Fibroblast of skin of back (primary cell): ENCODE data around the gene EHBP1L1. TPM values are rescaled to one million over a fixed set of nuclear protein-coding genes. Genes with fewer than 3 reads are reported as not detected.
A peak's percentile ranks its signal among the peaks of the same experiment; 100 is the strongest.

ENCODE experiments used
- DNase-seq: peaks from one replicate; pipeline ENCODE4 v3.0.0-alpha.2; 2013
- polyA plus RNA-seq, 2 experiments: library from polyadenylated mRNA; unstranded; fragments of 120-200 nt; gene quantifications; one replicate each; pipeline ENCODE4 v1.2.1, GENCODE V29; 2013; ENCODE audit not compliant: insufficient read length in 2 of 2

EHBP1L1 gene
- polyA plus RNA-seq (2013, experiment 1 of 2; ENCODE audit: insufficient read length) = 79.7 TPM
- 64.8 TPM for polyA plus RNA-seq (2013, experiment 2 of 2; ENCODE audit: insufficient read length)

DNA sequence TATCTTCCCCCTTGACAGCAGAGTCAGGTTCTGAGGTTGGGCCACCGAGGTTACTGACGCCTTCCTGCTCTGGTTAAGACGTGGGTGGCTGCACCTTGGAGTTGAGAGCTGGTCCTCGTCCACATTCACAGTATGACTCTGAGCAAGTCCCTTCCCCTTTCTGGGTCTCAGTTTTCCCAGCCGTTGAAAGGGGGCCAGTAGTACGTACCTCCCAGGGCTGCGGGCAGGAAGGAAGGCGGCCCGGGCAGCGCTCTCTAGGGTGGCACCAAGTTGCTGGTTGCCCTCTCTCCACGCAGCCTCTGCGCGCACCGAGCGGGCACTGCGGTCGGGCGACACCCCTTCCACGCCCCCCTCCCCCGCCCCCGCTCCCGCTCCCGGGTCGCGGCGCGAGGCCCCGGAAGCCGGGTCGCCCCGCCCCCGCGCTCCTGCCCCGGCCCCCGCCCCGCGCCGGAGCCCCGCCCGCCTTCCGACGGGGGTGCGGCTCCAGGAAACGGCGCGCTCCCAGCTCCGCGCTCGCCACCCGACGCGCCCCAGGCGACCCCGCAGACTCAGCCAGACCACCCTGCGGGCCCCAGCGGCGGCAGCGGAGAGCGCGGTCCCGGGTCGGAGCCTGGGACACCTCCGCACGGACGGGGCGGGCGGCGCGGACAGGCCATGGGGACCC is at the start of gene EHBP1L1:
Gene EHBP1L1, plus strand, starts transcription at position 486 of the 664 bp plus-strand sequence. CDS start 250 bp downstream, outside the sequence.
- peak; percentile 55 for DNase-seq

DNA sequence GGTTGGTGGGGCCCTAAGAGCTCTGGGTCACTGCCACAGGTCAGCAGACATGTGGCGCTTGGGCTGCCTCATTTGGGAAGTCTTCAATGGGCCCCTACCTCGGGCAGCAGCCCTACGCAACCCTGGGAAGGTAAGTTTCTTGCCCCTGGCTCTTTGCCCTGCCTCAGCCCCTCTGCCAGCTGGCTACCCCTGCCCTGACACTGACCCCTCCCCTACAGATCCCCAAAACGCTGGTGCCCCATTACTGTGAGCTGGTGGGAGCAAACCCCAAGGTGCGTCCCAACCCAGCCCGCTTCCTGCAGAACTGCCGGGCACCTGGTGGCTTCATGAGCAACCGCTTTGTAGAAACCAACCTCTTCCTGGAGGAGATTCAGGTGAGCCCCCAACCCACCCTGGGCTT is 49.1 kb upstream of the EHBP1L1 start:
- no peak for DNase-seq

DNA sequence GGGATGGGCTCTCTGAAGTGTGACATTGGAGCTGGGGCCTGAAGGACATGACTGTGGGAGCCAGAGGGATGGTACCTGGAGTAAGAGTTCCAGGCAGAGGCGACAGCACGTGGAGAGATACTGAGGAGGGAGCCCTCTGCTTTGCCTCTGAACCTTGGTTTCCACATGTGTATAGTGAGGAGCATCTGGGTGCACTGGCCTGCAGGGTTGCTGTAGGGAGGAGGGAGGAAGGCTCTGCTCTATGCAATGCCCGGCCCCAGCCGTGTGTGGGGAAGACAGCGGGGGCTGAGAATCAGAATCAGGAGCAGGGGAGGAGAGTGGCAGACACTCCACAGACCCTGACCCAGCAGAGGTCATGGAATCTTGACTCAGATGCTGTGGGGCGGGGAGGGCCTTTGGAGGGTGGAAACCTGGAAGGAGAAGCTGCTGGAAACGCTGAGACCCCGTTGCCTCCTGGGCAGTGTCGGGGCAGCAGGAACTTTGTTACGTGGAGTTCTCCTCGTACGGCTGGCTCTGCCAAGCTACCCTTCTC is 47.0 kb upstream of the EHBP1L1 start:
- DNase-seq = no peak

DNA sequence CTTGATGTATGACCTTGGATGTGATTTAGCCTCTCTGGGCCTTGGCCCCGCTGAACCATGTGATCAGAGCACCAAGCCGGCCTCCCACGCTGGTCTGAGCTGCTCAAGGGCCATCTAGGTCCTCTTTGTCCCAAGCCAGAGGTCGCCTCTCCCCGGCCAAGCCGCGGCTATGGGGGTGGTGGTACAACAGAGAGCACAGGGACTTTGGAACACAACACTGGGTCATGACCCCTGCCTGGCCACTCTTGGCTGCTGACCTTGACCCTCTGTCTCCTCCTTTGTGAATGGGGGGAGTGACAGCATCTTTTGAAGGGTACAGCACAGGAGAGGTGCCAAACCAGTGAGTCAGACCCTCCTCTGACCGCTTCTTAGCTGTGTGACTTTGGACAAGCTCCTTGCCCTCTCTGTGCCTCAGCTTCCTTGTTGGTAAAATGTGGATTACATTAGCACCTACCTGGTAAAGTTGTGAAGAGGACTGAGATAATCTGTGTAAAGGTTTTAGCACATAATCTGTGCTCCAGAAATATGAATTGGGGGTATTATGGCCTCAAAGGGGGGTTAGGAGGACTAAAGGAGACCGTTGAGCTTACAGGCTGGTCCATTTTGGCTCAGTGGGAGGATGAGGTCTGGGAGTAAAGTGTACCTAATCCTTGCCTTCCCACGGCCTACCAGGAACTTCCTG is 46.2 kb upstream of the EHBP1L1 start:
- DNase-seq = no peak

DNA sequence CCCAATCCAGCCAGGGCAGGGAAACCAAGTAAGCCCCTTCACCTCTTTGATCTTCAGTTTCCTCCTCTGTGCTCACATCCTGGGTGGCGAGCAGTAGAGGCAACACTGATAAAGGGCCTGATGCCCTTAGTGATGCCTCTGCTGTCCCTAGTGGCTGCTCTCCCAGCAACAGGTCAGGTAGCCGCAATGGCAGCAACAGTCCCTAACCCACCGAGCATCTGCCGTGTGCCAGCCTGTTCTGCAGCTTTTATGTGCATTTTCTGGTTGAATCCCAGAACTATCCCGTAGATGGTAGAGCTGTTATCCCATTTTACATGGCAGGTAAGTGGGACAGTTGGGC is 45.7 kb upstream of the EHBP1L1 start:
- no peak for DNase-seq

DNA sequence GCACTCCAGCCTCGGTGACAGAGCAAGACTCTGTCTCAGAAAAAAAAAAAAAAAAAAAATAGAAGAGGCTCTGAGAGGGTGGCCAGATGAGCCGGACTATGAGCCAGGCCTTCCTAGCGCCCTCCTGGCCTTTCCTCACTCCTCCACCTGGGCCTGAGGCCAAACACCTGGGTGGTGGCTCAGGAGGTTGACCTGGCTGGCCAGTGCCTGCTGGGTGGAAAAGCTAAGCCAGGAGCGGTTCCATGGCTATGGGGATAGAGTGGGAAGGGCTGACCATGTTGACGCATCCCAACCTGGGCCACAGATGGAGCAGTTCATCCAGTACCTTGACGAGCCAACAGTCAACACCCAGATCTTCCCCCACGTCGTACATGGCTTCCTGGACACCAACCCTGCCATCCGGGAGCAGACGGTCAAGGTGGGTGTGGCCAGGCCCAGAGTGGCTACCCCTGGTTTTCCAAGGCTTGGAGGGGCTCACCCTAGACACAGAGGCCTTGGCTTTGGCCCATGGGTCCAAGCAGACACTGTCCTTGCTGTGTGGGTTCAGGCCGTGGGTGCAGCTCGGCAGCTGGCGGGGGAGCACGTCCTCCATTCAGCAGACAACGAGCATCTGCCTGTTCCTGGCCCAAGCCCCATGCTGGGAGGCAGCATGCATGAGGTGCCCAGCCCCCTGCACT is 43.3 kb upstream of the EHBP1L1 start:
- DNase-seq = no peak

DNA sequence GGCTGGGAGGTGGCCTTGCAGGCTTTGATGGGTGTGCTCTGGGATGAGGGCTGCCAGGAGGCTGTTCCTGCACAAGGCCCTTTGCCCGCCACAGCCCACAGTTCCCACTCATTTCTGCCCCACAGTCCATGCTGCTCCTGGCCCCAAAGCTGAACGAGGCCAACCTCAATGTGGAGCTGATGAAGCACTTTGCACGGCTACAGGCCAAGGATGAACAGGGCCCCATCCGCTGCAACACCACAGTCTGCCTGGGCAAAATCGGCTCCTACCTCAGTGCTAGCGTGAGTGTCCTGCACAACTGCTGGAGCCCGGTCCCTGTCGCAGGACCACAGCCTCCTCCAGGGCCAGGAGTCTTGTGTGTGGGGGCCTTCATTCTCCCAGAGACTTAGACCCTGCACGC is 40.8 kb upstream of the EHBP1L1 start:
- no peak for DNase-seq

DNA sequence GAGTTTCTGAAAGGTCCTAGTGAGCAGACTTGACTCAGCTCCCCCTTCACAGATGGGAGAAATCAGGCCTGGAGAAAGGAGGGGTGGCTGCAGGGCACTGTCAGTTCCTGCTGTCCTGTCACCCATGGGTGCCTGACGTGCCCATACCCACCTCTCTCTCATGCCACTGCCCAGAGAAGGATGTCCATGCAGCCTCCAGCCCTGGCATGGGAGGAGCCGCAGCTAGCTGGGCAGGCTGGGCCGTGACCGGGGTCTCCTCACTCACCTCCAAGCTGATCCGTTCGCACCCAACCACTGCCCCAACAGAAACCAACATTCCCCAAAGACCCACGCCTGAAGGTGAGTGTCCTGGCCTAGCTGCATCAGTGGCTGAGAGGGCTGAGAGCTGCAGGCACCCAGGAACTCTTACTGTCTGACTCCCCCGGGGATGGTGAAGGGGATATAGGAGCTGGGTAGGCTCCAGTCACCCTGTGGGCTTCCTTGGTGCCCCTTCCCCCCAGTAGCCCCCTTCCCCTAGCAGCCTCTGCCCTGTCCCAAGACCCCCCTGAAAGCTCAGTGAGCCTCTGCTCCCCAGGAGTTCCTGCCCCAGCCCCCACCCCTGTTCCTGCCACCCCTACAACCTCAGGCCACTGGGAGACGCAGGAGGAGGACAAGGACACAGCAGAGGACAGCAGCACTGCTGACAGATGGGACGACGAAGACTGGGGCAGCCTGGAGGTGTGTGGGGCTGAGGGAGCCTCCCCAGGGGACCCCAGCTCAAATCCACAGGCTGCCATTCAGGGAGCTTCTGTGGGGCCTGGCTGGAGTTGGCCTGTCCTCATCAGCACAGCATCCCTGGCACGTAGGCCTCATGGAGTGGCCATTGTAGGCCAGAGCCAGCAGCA is 39.2 kb upstream of the EHBP1L1 start:
- no peak for DNase-seq

DNA sequence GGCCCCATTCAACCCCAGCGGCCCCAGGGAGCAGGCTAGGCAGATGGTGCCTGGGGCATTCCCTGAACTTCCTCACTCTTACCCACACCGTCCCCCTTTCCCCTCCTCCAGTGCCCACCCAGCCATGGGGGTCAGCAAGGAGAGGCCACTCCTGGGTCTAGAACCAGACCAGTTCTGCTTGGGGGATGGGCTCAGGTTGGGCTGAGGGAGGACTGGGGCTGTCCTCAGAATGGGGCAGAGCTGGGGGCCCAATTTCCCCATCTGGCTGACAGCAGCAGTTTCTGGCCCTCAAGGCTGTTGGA is 38.6 kb upstream of the EHBP1L1 start:
- DNase-seq = no peak

DNA sequence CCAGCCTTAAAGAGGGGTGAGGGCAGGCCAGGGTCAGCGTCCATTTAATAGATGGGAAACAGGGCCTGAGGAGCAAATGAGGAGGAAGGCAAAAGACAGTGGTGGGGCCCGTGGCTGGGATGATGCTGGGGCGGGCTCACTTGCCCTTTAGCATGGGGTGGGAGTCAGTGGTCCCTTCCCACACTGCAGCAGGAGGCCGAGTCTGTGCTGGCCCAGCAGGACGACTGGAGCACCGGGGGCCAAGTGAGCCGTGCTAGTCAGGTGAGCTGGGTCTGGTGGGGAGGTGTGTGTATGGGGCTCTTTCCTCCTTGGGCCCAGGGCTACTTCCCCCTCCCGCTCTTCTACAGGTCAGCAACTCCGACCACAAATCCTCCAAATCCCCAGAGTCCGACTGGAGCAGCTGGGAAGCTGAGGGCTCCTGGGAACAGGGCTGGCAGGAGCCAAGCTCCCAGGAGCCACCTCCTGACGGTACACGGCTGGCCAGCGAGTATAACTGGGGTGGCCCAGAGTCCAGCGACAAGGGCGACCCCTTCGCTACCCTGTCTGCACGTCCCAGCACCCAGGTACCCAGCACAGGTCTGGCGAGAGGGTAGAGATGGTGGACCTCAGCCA is 38.1 kb upstream of the EHBP1L1 start:
- DNase-seq = no peak

DNA sequence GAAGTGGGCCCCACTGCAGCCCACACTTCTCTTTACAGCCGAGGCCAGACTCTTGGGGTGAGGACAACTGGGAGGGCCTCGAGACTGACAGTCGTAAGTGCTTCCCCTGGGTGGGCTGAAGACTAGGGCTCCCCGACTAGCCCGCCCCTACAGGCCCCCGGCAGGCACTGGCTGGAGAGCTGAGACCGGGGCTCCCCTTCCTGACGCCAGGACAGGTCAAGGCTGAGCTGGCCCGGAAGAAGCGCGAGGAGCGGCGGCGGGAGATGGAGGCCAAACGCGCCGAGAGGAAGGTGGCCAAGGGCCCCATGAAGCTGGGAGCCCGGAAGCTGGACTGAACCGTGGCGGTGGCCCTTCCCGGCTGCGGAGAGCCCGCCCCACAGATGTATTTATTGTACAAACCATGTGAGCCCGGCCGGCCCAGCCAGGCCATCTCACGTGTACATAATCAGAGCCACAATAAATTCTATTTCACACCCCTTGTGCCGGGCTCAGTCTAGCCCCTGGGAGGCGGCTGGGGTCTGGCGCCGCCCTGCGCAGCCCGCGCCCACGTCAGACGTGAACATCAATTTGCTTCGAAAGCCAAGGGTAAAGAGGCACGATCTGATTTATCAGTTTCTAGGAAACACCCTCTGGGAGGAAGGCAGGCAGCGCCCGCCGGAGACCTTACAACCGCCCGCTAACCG is 37.5 kb upstream of the EHBP1L1 start:
- DNase-seq = no peak

DNA sequence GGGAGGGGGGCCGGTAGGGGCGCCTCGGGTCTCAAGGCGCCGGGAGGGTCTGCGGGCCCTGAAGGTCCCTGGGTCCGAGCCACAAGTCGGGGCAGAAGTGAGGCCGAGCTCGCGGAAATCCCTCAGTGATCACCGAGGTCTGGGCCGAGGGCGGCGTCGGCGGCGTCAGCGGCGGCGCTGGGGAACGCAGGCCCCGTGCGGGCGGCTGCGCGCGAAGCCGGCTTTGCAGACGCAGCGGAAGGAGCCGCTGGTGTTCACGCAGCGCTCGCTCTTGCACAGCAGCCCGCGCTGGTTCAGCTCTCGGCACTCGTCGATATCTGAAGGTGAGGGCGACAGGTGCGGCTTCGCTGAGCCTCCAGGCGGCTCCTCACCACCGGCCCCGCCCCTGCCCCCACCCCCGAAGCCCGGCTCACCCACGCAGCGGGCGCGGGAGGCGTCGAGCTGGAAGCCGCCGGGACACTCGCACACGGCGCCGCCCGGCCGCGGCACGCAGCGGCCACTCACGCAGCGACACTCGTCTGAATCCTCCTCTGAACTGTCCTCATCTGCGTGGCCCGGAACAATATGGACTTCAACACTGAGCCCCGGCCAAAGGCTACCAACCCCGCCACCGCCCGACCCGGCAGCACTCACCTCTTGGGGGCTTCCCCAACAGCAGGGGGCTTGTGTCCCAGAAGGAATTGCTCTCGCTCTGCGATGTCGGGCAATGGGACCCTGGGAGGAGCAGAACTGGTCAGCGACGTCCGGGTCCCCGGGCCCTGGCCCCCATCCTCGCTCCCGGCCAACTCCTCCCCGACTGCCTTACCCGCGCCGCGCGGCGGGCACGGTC is 36.7 kb upstream of the EHBP1L1 start:
- no peak for DNase-seq

DNA sequence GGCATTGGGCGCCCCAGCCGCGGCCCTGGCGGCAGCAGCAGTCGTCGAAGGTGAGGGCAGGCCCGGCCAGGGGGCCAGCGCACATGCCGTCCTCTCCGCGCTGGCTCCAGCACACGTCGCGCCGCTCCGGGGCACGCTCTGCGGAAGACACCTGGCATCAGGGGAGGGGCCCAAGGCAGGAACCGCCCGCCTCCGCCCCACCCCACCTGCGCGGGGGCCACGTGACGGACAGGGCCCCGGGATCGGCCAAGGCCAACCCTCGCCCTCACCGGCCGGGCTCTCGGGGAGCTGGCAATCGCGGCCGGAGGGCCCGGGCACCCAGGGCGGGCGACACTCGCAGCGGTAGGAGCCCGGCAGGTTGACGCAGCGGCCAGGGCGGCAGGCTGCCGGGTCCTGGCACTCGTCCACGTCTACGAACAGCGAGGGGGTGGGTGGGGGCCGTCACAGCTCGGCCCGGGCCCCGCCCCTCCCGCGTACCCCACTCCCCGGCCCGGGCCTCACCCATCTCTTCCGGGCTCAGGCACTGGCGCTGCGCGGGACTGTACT is 36.0 kb upstream of the EHBP1L1 start:
- DNase-seq = no peak

DNA sequence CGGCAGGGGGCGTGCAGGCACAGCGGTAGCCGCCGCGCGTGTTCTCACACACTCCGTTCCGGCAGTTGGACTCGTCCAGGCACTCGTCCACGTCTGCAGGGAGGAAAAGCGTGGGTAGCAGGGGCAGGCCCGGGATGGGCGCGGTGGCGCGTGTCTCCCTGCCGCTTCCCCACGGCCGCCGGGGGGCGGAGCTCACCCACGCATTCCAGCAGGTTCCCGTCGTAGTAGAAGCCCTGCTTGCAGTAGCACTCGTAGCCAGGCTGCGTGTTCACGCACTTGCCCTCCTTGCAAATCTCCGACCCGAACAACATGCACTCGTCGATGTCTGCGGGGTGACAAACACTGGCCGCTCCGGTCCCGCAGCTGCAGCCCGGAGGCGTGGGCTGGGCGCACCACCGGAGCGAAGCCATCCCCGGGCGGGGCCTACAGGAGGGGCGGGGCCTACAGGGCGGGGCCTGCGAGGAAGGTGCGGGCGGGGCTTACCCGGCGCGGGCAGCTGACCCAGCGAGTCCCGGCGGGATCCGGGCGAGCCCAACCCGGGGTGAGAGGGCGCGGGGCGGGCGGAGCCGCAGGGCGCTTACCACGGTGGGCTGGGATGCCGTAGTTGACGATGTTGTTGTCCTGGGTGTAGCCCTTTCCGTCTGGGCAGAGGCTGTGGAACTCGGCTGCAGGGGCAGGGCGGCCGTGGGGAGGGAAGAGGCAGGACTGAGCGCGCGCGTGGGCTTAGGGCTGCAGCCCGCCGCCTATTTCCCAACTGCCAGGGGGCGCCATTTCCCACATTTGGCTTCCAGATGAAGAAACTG is 35.4 kb upstream of the EHBP1L1 start:
- peak; percentile 84 for DNase-seq

DNA sequence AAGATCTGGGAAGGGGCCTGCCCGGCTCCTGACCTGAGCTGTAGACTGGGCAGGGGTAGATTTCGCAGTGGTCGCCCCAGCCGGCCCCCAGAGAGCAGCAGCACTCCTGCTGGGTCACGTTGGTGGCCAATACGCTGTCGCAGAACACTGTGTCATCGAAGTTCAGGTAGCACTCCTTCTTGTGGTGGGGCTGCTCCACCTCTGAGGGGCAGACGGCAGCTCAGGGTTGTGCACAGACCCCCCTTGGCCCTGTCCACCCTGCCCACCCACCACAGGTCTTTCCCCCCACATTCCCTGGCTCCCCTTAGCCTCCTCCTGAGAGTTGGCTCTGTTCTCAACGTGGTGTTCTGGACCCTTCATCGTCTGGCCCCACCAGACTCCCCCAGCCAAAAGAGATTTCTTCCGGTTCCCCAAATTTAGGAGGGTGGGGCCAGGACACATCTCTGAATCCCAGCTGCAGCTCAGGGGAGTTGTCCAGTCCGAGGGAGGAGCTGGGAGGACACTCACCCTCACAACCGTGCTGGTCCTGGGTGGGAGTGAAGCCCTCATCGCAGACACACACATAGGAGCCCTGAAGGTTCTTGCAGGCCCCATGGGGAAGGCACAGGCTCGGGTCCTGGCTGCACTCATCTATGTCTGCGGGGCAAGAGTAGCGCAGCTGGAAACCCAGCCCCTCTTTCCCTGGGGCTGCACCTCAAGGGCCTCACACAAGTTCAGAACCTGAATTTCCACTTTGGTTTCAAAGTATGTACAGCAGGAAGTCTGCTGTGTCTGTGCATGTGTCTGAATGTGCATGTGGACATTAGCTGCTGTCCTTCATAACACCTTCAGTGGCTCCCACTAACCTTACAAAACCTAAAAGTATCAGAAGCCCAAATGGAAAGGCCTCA is 34.5 kb upstream of the EHBP1L1 start:
- no peak for DNase-seq

DNA sequence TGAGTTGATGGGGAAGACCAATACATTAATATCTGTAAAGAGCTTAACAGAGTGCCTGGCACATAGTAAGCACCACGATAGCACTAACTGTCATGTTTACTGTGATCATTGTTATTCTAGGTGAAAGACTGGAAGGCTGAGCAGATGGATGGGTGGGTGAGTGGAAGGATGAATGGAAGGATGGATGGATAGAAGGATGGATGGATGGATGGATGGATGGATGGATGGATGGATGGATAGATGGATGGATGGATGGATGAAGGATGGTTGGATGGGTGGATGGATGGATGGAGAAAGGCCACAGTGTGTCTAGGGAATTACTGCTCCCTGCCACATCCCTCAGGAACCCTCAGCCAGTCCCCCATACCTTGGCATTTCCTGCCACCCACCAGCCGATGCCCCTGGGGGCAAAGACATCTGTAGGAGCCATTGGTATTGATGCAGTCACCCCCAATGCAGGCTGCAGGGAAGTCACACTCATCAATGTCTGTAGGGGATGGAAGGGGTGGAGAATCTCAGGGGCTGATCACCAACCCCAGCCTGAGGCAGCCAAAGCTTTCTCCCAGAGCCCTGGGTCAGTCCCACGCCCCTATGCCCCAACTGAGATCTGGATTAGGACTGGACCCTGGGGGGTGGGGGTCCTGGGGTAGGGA is 33.0 kb upstream of the EHBP1L1 start:
- DNase-seq = no peak

DNA sequence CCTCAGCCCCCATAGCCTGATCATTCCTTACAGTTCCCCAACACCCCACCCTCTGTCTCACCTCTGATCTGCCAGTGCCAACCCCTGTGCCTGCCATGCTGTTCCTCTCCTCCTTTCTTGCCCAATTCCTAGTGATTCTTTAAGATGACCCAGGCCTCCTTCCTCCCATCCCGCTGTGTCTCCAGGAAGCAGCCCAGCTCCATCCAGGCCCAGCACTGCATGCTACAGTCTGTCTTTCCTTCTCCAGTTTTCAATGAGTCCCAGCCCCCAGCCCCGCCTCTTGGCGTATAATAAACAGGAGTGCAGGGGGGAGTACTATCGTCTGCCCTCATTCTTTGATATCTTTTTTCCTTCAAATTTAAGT is 30.0 kb upstream of the EHBP1L1 start:
- no peak for DNase-seq
